K562 (cell line): Measurements from ENCODE around the gene ATP2A2. TPM values are rescaled to one million over a fixed set of nuclear protein-coding genes. Genes with fewer than 3 reads are reported as not detected.

Experiments
- CBFA2T3 ChIP-seq: fragments of 450-650 bp; IDR thresholded peaks from 2 replicates; pipeline ENCODE4 v1.6.1; 2017
- DIDO1 ChIP-seq: fragments of 450-650 bp; IDR thresholded peaks from 2 replicates; pipeline ENCODE4 v1.6.1; 2016; ENCODE audit warnings: low read depth, missing biosample characterization, missing genetic modification characterization
- ELF4 ChIP-seq: fragments of 450-650 bp; formaldehyde crosslinking; IDR thresholded peaks from 2 replicates; pipeline ENCODE4 v1.4.0; 2022; ENCODE audit warnings: missing genetic modification characterization
- MAFF ChIP-seq: IDR thresholded peaks from 2 replicates; pipeline ENCODE4 v1.6.1; 2012; ENCODE audit warnings: low read length, improper control_type of control experiment
- MLX ChIP-seq, 2 experiments: fragments of 450-650 bp in 1 of 2; sonication (generic) in 1 of 2; formaldehyde crosslinking; conservative IDR thresholded peaks; 2 replicates each; pipeline versions ENCODE4 v1.4.0 to v1.8.1; 2020 to 2022; ENCODE audit warnings: mild to moderate bottlenecking in 1 of 2, missing genetic modification reagents in 1 of 2
- NR2C2 ChIP-seq, 2 experiments: fragments of 200-800 bp in 1 of 2; sonication (Bioruptor generic) in 1 of 2; sonication (generic) in 1 of 2; formaldehyde crosslinking in 1 of 2; IDR thresholded peaks; 2 replicates each; pipeline versions ENCODE4 v1.6.1 to v1.8.0; 2016 to 2022; ENCODE audit warnings: mild to moderate bottlenecking in 1 of 2, missing compliant biosample characterization in 1 of 2, missing genetic modification characterization in 1 of 2, missing genetic modification reagents in 1 of 2
- PHF8 ChIP-seq: fragments of 200-600 bp; sonication (generic); IDR thresholded peaks from 2 replicates; pipeline ENCODE4 v1.6.1; 2012; ENCODE audit warnings: mixed run types, mild to moderate bottlenecking, inconsistent platforms, low read length, moderate library complexity, borderline replicate concordance
- POLR2AphosphoS5 ChIP-seq: IDR thresholded peaks from 2 replicates; pipeline ENCODE4 v1.6.1; 2011; ENCODE audit warnings: mild to moderate bottlenecking, low read depth, low read length, moderate library complexity; ENCODE audit not compliant: control insufficient read depth, insufficient read depth
- PRDM10 ChIP-seq: fragments of 450-650 bp; IDR thresholded peaks from 2 replicates; pipeline ENCODE4 v1.6.1; 2018; ENCODE audit not compliant: partially characterized antibody
- RERE ChIP-seq: sonication (generic); formaldehyde crosslinking; IDR thresholded peaks from 2 replicates; pipeline ENCODE4 v1.8.0; 2023; ENCODE audit warnings: missing genetic modification reagents, mild to moderate bottlenecking, borderline replicate concordance
- RNF2 ChIP-seq: sonication (generic); IDR thresholded peaks from 2 replicates; pipeline ENCODE4 v1.6.1; 2016
- SIN3A ChIP-seq, 2 experiments: fragments of 150-350 bp in 1 of 2; IDR thresholded peaks; 2 replicates each; pipeline ENCODE4 v1.6.1; 2011 to 2016; ENCODE audit warnings: borderline replicate concordance in 2 of 2, low read depth in 2 of 2, low read length in 2 of 2, mild to moderate bottlenecking in 2 of 2, moderate library complexity in 2 of 2; ENCODE audit not compliant: control insufficient read depth in 1 of 2
- STAT5A ChIP-seq: IDR thresholded peaks from 2 replicates; pipeline ENCODE4 v1.6.1; 2012; ENCODE audit warnings: low read length, inconsistent platforms, borderline replicate concordance
- ZBTB7A ChIP-seq: IDR thresholded peaks from 2 replicates; pipeline ENCODE4 v1.6.1; 2011; ENCODE audit warnings: low read depth, mild to moderate bottlenecking, low read length, moderate library complexity, borderline replicate concordance; ENCODE audit not compliant: control insufficient read depth
- polyA plus RNA-seq, 8 experiments: library from polyadenylated mRNA; depleted of rRNA in 4 of 8; stranded (reverse) in 5 of 8; unstranded in 3 of 8; fragments of >200 nt; fragmentation: Nextera tagmentation in 2 of 8; fragmentation: Illumina TruSeq in 1 of 8; extraction: Ambion mirVana in 2 of 8; extraction: Trizol in 1 of 8; gene quantifications; 2 replicates each; pipeline versions ENCODE4 v1.2.1 to v1.2.3, GENCODE V29; 2011 to 2014; ENCODE audit warnings: inconsistent platforms in 1 of 8, missing spikeins in 1 of 8
- total RNA-seq, 7 experiments: library from RNA; depleted of rRNA in 6 of 7; stranded (reverse); fragments of >200 nt in 6 of 7; fragmentation: Illumina TruSeq in 2 of 7; extraction: Trizol in 2 of 7; gene quantifications; 2 replicates each; pipeline versions ENCODE4 v1.2.1 to v1.2.3, GENCODE V29; 2011 to 2021; ENCODE audit warnings: low replicate concordance in 1 of 7

The ATP2A2 gene
- total and polyA plus RNA-seq, 9 of the 15 experiments (the other 6 are each of a cell fraction or from before 2014, with no cell fraction given) = 5.2 to 205 (median 51.6) TPM

GRCh38 chr12:110281549-110282299 is 677 bp downstream of the ATP2A2 start (continued):
- TF ChIP-seq RNF2 (no peak), NR2C2 (CRISPR knock-in tag; IDR thresholded peaks at IDR 0.05) (no peak; the same call in 1 of the 2 replicates), NR2C2 (tag; IDR thresholded peaks at IDR 0.05) (peak; percentile 43; the same call in 1 of the 2 replicates), RERE (CRISPR knock-in tag) (0 out of 2 replicates have a peak, but pooled peaks have one; percentile 77), SIN3A (IDR thresholded peaks at IDR 0.05; ENCODE audit: borderline replicate concordance in 2 of 2, control insufficient read depth in 1 of 2, low read depth in 2 of 2, low read length in 2 of 2) (peak; percentile 0 to 37; a peak in 2 of 4 replicates), DIDO1 (no peak), PRDM10 (no peak), CBFA2T3 (no peak), ELF4 (0 out of 2 replicates have a peak, but pooled peaks have one; percentile 35), PHF8 (peak; percentile 51; the same call in 1 of the 2 replicates), ZBTB7A (peak; percentile 15; the same call in 1 of the 2 replicates), MLX (CRISPR knock-in tag; conservative IDR thresholded peaks at IDR 0.05) (0 out of 4 replicates have a peak, but pooled peaks of 1 of the 2 experiments have one; percentile 13), STAT5A (no peak), POLR2AphosphoS5 (peak; percentile 27; the same call in 1 of the 2 replicates), MAFF (no peak)
